ENCODE results near the gene PROB1. TPM values are rescaled to one million over a fixed set of nuclear protein-coding genes. Genes with fewer than 3 reads are reported as not detected.
"Not testable (repeated sequence)": the region's sequence is repeated elsewhere in the genome, so short reads cannot be mapped to it uniquely, and the experiment has no call there.

PROB1 gene
- total RNA-seq = 7.7 and 8.3 TPM in 2 replicates

GRCh38 chr5:139394654-139395566 lies at the start of gene PROB1:
TSS of gene PROB1 (minus strand) at chr5:139395104. CDS start at chr5:139395081, 23 bp downstream.
- intact Hi-C loops (cut with micrococcal nuclease) = loop anchor here (5.0 kb wide), 2 partner anchors 123 to 818 kb away; partner anchors contain the start of gene HSPA9
- H3K27ac Mint-ChIP-seq = peak within 1 kb of the TSS; percentile 97
- peaks cover 42% of the 10 kb centered on the region for H3K4me1 Mint-ChIP-seq (ENCODE audit: low read depth)

GRCh38 chr5:139443831-139444453 lies 49.0 kb upstream of the PROB1 start:
- Mint-ChIP-seq H3K27ac (peak overlapping the region; percentile 89), H3K4me1 (ENCODE audit: low read depth) (peaks cover 74% of the 10 kb centered on the region), H3K27me3 (ENCODE audit: low read depth) (no peaks in the 10 kb centered on the region), H3K36me3 (ENCODE audit: low read depth) (peaks cover 15% of the 10 kb centered on the region), H3K4me3 (ENCODE audit: low read depth) (no peak overlapping the region), H3K9me3 (peaks cover 6% of the 10 kb centered on the region)
- no peak for DNase-seq (ENCODE audit: low spot score)
- intact Hi-C loops (cut with micrococcal nuclease) = no loop called here

More at GRCh38 chr5:139394654-139395566, at the start of gene PROB1:
- no peaks in the 10 kb centered on the region for H3K9me3 Mint-ChIP-seq
- peaks cover 55% of the 10 kb centered on the region for H3K36me3 Mint-ChIP-seq (ENCODE audit: low read depth)
- no peak for DNase-seq (ENCODE audit: low spot score)
- H3K27me3 Mint-ChIP-seq (ENCODE audit: low read depth) = no peaks in the 10 kb centered on the region
- peak within 1 kb of the TSS; percentile 96 for H3K4me3 Mint-ChIP-seq (ENCODE audit: low read depth)

- H3K4me1 Mint-ChIP-seq (ENCODE audit: low read depth) = peaks cover 59% of the 10 kb centered on the region
- intact Hi-C loops (cut with micrococcal nuclease); H3K9me3 Mint-ChIP-seq; DNase-seq (ENCODE audit: low spot score); H3K27me3 Mint-ChIP-seq (ENCODE audit: low read depth): not testable (repeated sequence)
- peaks cover 16% of the 10 kb centered on the region for H3K36me3 Mint-ChIP-seq (ENCODE audit: low read depth)
- H3K4me3 Mint-ChIP-seq (ENCODE audit: low read depth) = peak overlapping the region; percentile 93
- H3K27ac Mint-ChIP-seq = peak overlapping the region; percentile 98
These were observed 45.5 kb upstream of the PROB1 start for GRCh38 chr5:139440416-139440815.

GRCh38 chr5:139439013-139439903 lies 44.4 kb upstream of the PROB1 start, which contains the start of gene DNAJC18:
TSS of gene DNAJC18 (minus strand) at chr5:139439525. CDS start at chr5:139439445, 80 bp downstream.
- intact Hi-C loops (cut with micrococcal nuclease) = loop anchor here (1.0 to 5.0 kb wide), 6 partner anchors 8 to 122 kb away; partner anchors contain the start of gene UBE2D2
- Mint-ChIP-seq H3K27ac (peak within 1 kb of the TSS; percentile 98), H3K36me3 (ENCODE audit: low read depth) (peaks cover 24% of the 10 kb centered on the region), H3K9me3 (no peaks in the 10 kb centered on the region), H3K27me3 (ENCODE audit: low read depth) (no peaks in the 10 kb centered on the region), H3K4me1 (ENCODE audit: low read depth) (peaks cover 58% of the 10 kb centered on the region), H3K4me3 (ENCODE audit: low read depth) (peak within 1 kb of the TSS; percentile 93)
- DNase-seq (ENCODE audit: low spot score) = peak; percentile 84

GRCh38 chr5:139438707-139439012 lies 43.8 kb upstream of the PROB1 start:
- Mint-ChIP-seq H3K4me3 (ENCODE audit: low read depth) (peak overlapping the region; percentile 93), H3K27me3 (ENCODE audit: low read depth) (no peaks in the 10 kb centered on the region), H3K36me3 (ENCODE audit: low read depth) (peaks cover 24% of the 10 kb centered on the region), H3K9me3 (no peaks in the 10 kb centered on the region), H3K27ac (peak overlapping the region; percentile 98), H3K4me1 (ENCODE audit: low read depth) (peaks cover 52% of the 10 kb centered on the region)
- intact Hi-C loops (cut with micrococcal nuclease) = loop anchor here (1.0 to 5.0 kb wide), 6 partner anchors 9 to 123 kb away; partner anchors contain the start of gene UBE2D2
- DNase-seq (ENCODE audit: low spot score) = no peak

- Mint-ChIP-seq H3K4me1 (ENCODE audit: low read depth) (peaks cover 37% of the 10 kb centered on the region), H3K4me3 (ENCODE audit: low read depth) (no peak overlapping the region), H3K36me3 (ENCODE audit: low read depth) (peaks cover 40% of the 10 kb centered on the region), H3K27me3 (ENCODE audit: low read depth) (no peaks in the 10 kb centered on the region), H3K9me3 (no peaks in the 10 kb centered on the region), H3K27ac (no peak overlapping the region)
- intact Hi-C loops (cut with micrococcal nuclease) = loop anchor here (2.0 to 5.0 kb wide), 2 partner anchors 13 to 77 kb away; no protein-coding TSS in a partner anchor
- DNase-seq (ENCODE audit: low spot score) = no peak
These were observed 40.8 kb upstream of the PROB1 start for GRCh38 chr5:139435676-139436075.

- H3K36me3 Mint-ChIP-seq (ENCODE audit: low read depth) = peaks cover 55% of the 10 kb centered on the region
- H3K9me3 Mint-ChIP-seq = no peaks in the 10 kb centered on the region
- no peak overlapping the region for H3K4me3 Mint-ChIP-seq (ENCODE audit: low read depth)
- intact Hi-C loops (cut with micrococcal nuclease) = no loop called here
- no peak for DNase-seq (ENCODE audit: low spot score)
- no peaks in the 10 kb centered on the region for H3K27me3 Mint-ChIP-seq (ENCODE audit: low read depth)
- H3K27ac Mint-ChIP-seq = peak overlapping the region; percentile 17
- H3K4me1 Mint-ChIP-seq (ENCODE audit: low read depth) = peaks cover 18% of the 10 kb centered on the region
These were observed 36.8 kb upstream of the PROB1 start for GRCh38 chr5:139431706-139432105.

- Mint-ChIP-seq H3K4me1 (ENCODE audit: low read depth) (peaks cover 18% of the 10 kb centered on the region), H3K4me3 (ENCODE audit: low read depth) (no peak overlapping the region), H3K27ac (no peak overlapping the region), H3K27me3 (ENCODE audit: low read depth) (no peaks in the 10 kb centered on the region), H3K9me3 (no peaks in the 10 kb centered on the region), H3K36me3 (ENCODE audit: low read depth) (peaks cover 64% of the 10 kb centered on the region)
- intact Hi-C loops (cut with micrococcal nuclease) = no loop called here
- no peak for DNase-seq (ENCODE audit: low spot score)
These were observed 35.1 kb upstream of the PROB1 start for GRCh38 chr5:139430015-139430414.

GRCh38 chr5:139426203-139426885 lies 31.4 kb upstream of the PROB1 start:
- intact Hi-C loops (cut with micrococcal nuclease) = no loop called here
- peaks cover 23% of the 10 kb centered on the region for H3K4me1 Mint-ChIP-seq (ENCODE audit: low read depth)
- H3K27me3 Mint-ChIP-seq (ENCODE audit: low read depth) = no peaks in the 10 kb centered on the region
- H3K9me3 Mint-ChIP-seq = no peaks in the 10 kb centered on the region
- DNase-seq (ENCODE audit: low spot score) = no peak
- no peak overlapping the region for H3K4me3 Mint-ChIP-seq (ENCODE audit: low read depth)
- no peak overlapping the region for H3K27ac Mint-ChIP-seq
- peaks cover 70% of the 10 kb centered on the region for H3K36me3 Mint-ChIP-seq (ENCODE audit: low read depth)

GRCh38 chr5:139425497-139425896 lies 30.6 kb upstream of the PROB1 start:
- no peaks in the 10 kb centered on the region for H3K27me3 Mint-ChIP-seq (ENCODE audit: low read depth)
- no peak for DNase-seq (ENCODE audit: low spot score)
- H3K36me3 Mint-ChIP-seq (ENCODE audit: low read depth) = peaks cover 65% of the 10 kb centered on the region
- H3K4me3 Mint-ChIP-seq (ENCODE audit: low read depth) = no peak overlapping the region
- H3K9me3 Mint-ChIP-seq = no peaks in the 10 kb centered on the region
- H3K4me1 Mint-ChIP-seq (ENCODE audit: low read depth) = peaks cover 22% of the 10 kb centered on the region
- intact Hi-C loops (cut with micrococcal nuclease) = no loop called here
- H3K27ac Mint-ChIP-seq = no peak overlapping the region

GRCh38 chr5:139422307-139422893 lies 27.5 kb upstream of the PROB1 start:
- H3K36me3 Mint-ChIP-seq (ENCODE audit: low read depth) = peaks cover 72% of the 10 kb centered on the region
- intact Hi-C loops (cut with micrococcal nuclease) = loop anchor here (1.0 to 2.0 kb wide), 2 partner anchors 14 to 91 kb away; no protein-coding TSS in a partner anchor
- peak; percentile 53 for DNase-seq (ENCODE audit: low spot score)
- H3K27me3 Mint-ChIP-seq (ENCODE audit: low read depth) = no peaks in the 10 kb centered on the region
- no peaks in the 10 kb centered on the region for H3K9me3 Mint-ChIP-seq
- H3K27ac Mint-ChIP-seq = peak overlapping the region; percentile 58
- peaks cover 22% of the 10 kb centered on the region for H3K4me1 Mint-ChIP-seq (ENCODE audit: low read depth)
- H3K4me3 Mint-ChIP-seq (ENCODE audit: low read depth) = no peak overlapping the region

Data from activated T-helper 2 cell treated with anti-CD3 and anti-CD28 coated beads, Interferon-gamma antibody, Interleukin-2, Interleukin-4, amounts not matched to agents 10 μg/mL and 5 μg/mL and 100 μg/mL, durations not matched to agents 14 hours and 24 hours and 36 hours (primary cell).